Renal cortex interstitium (tissue), 3 donors: ENCODE results near the gene HILPDA. TPM values are rescaled to one million over a fixed set of nuclear protein-coding genes. Genes with fewer than 3 reads are reported as not detected.

Source experiments
- polyA plus RNA-seq, 3 donors: library from polyadenylated mRNA; unstranded; fragments of 120-200 nt; gene quantifications; one replicate each; pipeline ENCODE4 v1.2.1, GENCODE V29; 2013; ENCODE audit not compliant: insufficient read length in 3 of 3

HILPDA gene
- polyA plus RNA-seq, 3 donors, result 19.0 to 25.4 (median 19.9) TPM

Other genes with a start within 250 kb of the HILPDA start
- under 1 TPM; 0.16 to 0.76 (median 0.20) TPM for gene LEP, start 214.6 kb upstream of the HILPDA start, polyA plus RNA-seq
- gene RBM28, start 112.0 kb upstream of the HILPDA start, polyA plus RNA-seq, result 10 to 100 TPM; 40.3 to 55.6 (median 45.7) TPM
- 1 to 10 TPM in 2 of 3 donors, under 1 TPM in 1; 0.65 to 1.5 (median 1.0) TPM for gene PRRT4, start 94.2 kb upstream of the HILPDA start, polyA plus RNA-seq
- gene IMPDH1, start 45.9 kb upstream of the HILPDA start, polyA plus RNA-seq, result 10 to 100 TPM; 25.3 to 30.3 (median 28.3) TPM
- 10 to 100 TPM; 27.4 to 32.2 (median 29.1) TPM for gene METTL2B, start 20.9 kb downstream of the HILPDA start, polyA plus RNA-seq
- gene GARIN1A, start 216.4 kb downstream of the HILPDA start, polyA plus RNA-seq, result 1 to 10 TPM; 2.4 to 4.3 (median 2.7) TPM